Measurements from ENCODE around the gene GAP43.

GAP43 gene, protein sequence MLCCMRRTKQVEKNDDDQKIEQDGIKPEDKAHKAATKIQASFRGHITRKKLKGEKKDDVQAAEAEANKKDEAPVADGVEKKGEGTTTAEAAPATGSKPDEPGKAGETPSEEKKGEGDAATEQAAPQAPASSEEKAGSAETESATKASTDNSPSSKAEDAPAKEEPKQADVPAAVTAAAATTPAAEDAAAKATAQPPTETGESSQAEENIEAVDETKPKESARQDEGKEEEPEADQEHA

GRCh38 chr3:115623044-115623868, at the start of gene GAP43:
GAP43 (plus strand) TSS chr3:115623510; CDS start chr3:115623690, 180 bp downstream.
- H3K4me3 ChIP-seq (ENCODE audit: low read depth, low read length) = peak within 1 kb of the TSS; percentile 75

- H3K4me3 ChIP-seq (ENCODE audit: low read depth, low read length) = no peak overlapping the region
Measured at GRCh38 chr3:115576325-115576875, 46.9 kb upstream of the GAP43 start.

DNA sequence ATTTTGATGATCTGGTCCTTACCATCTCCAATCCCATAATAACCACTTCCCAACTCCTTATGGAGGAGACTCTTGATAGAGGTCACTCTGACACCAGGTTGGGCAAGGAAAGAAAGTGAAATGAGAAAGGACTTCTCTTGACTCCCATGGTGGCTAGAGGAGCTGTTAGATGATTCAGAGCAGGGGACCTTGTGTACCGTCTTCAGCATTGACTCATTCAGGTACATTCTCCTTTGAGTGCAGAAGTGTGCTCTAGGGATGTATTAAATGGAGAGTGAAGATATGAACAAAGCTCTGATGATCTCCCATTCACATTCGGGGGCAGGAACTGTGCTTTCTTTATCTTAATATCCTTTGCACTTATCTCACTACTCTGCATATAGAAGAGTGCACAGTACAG, 46.3 kb upstream of the GAP43 start:
- no peak overlapping the region for H3K4me3 ChIP-seq (ENCODE audit: low read depth, low read length)

DNA sequence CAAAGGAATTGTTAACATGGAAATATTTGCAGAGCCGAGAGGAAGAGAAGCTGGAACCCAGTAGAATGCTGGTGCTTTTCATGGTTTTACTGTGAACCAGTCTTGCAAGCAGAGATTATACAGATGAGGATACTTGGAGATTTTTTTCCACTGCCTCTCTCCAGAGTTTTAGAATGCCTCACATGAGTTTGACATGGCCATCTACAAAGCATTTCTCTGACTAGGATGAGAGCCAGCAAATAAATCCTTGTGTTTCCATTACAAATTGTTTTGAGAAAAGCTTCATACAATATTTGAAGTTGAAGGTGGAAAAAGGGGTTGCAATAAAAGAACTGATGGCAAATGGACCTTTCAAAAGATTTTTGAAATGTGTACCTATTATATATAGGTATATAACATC, 45.0 kb upstream of the GAP43 start:
- H3K4me3 ChIP-seq (ENCODE audit: low read depth, low read length) = no peak overlapping the region

DNA sequence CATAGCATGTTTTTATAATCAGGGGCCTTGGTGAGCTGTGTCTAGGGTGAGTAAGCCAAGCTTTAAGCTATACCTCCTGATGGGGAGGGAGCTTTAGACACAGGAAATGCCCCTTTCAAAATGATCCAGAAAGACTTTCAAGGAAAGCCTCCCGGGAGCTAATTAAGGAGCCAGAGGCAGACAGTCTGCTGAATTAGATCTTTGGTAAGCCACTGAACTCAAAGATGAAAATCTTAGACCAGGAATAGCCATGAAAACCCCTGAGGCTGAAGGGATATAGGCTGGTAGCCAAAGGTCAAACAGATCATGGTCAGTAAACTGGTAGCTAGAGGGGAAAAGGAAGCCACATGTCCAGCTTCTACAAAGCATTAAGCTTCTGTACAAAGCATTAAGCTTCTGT, 42.7 kb upstream of the GAP43 start:
- H3K4me3 ChIP-seq (ENCODE audit: low read depth, low read length) = no peak overlapping the region

- no peak overlapping the region for H3K4me3 ChIP-seq (ENCODE audit: low read depth, low read length)
Measured at GRCh38 chr3:115581362-115582135, 41.8 kb upstream of the GAP43 start.

- H3K4me3 ChIP-seq (ENCODE audit: low read depth, low read length) = no peak overlapping the region
Measured at GRCh38 chr3:115588201-115589115, 34.9 kb upstream of the GAP43 start.

DNA sequence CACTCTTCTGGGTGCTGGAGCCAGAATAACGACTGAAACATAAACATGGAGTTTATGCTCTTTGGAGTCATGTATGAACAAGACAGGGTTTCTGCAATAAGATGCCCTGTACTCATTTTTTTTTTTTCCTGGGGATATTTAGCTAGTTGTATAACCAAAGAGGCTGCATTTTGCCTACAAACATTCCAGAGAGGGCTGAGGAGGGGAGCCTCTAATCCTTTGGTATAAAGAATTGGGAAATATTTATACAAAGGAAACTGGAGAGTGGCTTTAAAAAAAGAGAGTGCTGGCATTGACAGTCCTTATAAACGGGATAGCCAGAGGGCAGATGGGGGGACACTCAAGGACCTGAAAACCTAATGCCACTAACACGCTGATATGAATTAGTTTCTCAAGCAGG, 32.4 kb upstream of the GAP43 start:
- no peak overlapping the region for H3K4me3 ChIP-seq (ENCODE audit: low read depth, low read length)

- no peak overlapping the region for H3K4me3 ChIP-seq (ENCODE audit: low read depth, low read length)
Measured at GRCh38 chr3:115595611-115596275, 27.6 kb upstream of the GAP43 start.

GRCh38 chr3:115598216-115598615, 25.1 kb upstream of the GAP43 start:
- no peak overlapping the region for H3K4me3 ChIP-seq (ENCODE audit: low read depth, low read length)

DNA sequence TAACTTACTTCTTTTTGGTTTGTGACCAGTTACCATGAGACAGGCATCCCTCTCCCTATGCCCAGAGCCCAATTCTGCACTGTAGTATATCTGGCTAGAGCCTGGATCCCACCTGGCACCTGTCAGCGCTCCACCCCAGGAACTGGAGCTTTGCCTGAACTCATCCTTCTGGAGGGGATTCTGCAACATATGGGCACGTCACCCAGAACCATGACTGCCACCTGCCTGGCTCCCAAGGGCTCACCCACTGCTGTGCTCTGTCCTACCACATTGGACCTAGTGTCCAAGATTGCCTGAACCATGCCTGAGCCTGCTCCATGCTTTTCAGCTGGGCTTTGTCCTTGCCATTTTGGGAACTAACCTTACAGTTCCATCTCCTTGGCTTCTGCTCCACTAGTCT, 21.1 kb upstream of the GAP43 start:
- no peak overlapping the region for H3K4me3 ChIP-seq (ENCODE audit: low read depth, low read length)

DNA sequence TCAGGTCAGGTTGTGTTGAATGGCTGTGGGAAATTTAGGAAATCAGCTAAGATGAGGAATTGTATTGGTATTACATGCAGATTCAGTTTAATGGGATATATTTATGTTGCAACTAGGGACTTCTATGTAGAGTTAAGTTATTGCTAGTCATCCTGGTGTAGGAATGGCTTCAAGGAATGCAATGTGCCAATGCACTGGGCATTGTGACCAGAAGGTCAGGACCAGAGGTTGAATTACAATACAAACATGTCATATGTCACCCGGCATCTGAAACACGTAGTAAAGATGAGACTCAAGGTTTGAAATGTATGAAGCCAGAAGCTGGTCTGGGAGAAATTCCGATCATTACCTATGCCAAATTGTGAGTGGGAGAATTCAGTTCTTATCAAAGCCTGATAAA, 11.7 kb upstream of the GAP43 start:
- no peak overlapping the region for H3K4me3 ChIP-seq (ENCODE audit: low read depth, low read length)

DNA sequence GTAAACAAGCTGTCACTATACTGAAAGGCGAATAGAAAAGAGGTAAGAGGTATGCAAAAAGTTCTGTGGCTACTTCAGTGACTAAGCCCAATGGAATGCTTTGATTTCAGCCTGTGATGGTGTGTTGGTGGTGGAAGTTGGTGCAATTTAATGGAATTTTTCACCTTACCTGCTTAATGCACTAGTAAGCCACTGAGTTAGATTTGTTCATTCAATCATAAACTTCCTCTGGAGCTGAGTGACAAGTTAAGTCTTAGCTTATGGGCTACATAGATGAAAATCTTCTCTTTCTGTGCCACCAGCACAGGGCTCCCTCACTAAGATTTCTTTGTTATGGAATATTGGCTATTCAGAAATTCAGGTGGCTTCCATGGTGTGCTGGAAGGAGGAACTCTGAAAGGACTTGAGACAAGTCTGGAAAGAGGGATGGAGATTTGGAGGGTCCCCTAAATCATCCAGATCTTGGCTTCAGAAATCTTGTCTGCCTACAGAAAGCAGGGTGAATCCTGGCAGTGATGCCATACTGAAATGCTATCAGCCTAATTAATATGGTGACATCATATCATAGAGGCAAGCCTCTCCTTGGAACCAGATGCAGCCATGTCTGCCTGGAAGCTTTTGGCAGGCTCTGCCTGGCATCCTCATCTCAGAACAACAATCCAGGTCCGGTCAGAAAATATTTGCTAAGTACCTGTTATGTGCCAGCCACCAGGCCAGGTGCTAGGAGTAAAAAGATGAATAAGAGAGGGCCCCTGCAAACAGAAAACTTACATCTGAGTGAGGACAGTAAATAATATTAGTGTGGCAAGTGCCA, 8.1 kb upstream of the GAP43 start:
- no peak overlapping the region for H3K4me3 ChIP-seq (ENCODE audit: low read depth, low read length)

DNA sequence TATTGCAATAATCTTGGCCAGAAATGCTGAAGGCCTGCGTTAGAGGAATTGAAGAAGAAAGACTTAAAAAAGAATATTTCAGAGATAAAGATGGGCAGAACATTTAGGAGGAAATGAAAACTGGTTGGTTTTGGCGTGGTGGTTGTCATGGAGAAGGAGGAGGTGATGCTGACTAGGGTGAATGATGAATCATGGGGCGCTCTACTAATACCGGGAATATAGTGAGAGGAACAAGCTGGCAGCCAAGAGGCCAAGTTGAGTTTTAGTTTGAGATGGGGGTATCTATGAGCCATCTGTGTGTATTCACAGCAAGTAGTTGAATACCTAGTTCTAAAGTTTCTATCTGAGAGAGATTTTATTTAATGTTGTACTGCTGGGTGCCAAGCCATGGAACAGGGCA, 6.8 kb upstream of the GAP43 start:
- H3K4me3 ChIP-seq (ENCODE audit: low read depth, low read length) = no peak overlapping the region

GRCh38 chr3:115617591-115617990, 5.7 kb upstream of the GAP43 start:
- no peak overlapping the region for H3K4me3 ChIP-seq (ENCODE audit: low read depth, low read length)

GRCh38 chr3:115624029-115624741, 875 bp downstream of the GAP43 start:
- H3K4me3 ChIP-seq (ENCODE audit: low read depth, low read length) = peak overlapping the region; percentile 75

DNA sequence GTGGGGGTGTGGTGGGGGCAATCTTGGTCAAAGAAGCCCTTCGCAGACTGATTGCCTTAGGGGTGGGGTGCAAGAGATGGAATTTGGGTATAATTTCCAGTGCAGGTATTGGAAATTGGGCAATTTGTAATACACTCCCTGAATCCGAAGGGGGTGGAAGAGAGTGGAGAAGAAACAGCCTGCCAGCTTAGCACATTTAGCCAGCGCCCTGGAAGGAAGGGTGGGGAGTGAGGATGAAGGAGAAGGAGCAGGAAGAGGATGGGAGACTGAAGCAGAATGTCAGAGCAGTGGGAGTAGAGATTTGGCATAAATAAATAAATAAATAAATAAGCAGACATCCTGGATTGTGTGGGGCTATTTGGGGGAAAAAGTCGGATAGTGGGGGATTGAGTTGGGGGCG, 1.6 kb downstream of the GAP43 start:
- H3K4me3 ChIP-seq (ENCODE audit: low read depth, low read length) = peak overlapping the region; percentile 75

- H3K4me3 ChIP-seq (ENCODE audit: low read depth, low read length) = no peak overlapping the region
Measured at GRCh38 chr3:115626006-115626409, 2.7 kb downstream of the GAP43 start.
